Measurements from ENCODE around the gene POLR3K.

DNA sequence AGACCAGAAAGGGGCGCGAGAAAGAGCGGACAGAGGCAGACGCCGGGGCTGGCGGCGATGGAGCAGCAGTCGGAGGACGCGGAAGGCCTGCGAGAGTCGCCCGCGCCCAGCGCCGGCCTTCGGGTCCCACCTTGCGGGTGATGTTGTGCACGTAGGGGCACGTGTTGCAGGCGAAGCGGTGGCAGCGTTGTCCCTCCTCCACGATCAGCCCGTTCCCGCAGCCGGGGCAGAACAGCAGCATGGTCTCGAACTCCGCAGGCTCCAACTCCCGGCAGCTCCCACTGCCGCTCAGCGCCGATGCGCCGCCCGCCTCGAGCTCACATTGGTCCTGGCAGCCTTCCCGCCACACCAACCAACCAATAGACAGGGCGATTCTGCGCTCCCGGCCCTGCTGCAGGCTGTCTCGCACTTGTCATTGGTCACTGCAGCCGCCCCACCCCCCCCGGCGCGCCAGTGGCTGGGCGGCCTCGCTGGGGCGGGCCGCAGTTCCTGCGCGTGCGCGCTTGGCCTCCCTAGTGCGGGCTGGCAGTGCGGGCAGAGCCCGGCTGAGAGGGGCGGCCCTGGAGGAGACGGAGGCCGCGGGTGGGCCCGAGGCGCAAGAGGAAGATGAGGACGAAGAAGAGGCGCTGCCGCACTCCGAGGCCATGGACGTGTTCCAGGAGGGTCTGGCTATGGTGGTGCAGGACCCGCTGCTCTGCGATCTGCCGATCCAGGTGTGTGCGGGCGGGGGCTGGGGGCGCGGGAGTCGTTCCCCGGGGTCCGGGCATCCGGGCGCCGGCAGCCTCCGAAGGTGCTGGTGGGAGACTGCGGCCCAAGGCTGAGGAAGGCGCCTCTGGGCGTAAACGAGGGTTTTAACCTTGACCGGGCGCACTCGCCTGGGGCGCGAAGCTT is at the start of gene POLR3K, which contains the start of gene SNRNP25:
- TF ChIP-seq, protein P1, sequence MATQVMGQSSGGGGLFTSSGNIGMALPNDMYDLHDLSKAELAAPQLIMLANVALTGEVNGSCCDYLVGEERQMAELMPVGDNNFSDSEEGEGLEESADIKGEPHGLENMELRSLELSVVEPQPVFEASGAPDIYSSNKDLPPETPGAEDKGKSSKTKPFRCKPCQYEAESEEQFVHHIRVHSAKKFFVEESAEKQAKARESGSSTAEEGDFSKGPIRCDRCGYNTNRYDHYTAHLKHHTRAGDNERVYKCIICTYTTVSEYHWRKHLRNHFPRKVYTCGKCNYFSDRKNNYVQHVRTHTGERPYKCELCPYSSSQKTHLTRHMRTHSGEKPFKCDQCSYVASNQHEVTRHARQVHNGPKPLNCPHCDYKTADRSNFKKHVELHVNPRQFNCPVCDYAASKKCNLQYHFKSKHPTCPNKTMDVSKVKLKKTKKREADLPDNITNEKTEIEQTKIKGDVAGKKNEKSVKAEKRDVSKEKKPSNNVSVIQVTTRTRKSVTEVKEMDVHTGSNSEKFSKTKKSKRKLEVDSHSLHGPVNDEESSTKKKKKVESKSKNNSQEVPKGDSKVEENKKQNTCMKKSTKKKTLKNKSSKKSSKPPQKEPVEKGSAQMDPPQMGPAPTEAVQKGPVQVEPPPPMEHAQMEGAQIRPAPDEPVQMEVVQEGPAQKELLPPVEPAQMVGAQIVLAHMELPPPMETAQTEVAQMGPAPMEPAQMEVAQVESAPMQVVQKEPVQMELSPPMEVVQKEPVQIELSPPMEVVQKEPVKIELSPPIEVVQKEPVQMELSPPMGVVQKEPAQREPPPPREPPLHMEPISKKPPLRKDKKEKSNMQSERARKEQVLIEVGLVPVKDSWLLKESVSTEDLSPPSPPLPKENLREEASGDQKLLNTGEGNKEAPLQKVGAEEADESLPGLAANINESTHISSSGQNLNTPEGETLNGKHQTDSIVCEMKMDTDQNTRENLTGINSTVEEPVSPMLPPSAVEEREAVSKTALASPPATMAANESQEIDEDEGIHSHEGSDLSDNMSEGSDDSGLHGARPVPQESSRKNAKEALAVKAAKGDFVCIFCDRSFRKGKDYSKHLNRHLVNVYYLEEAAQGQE (IDR thresholded peaks at IDR 0.05): no peak
- TF ChIP-seq, protein P2, sequence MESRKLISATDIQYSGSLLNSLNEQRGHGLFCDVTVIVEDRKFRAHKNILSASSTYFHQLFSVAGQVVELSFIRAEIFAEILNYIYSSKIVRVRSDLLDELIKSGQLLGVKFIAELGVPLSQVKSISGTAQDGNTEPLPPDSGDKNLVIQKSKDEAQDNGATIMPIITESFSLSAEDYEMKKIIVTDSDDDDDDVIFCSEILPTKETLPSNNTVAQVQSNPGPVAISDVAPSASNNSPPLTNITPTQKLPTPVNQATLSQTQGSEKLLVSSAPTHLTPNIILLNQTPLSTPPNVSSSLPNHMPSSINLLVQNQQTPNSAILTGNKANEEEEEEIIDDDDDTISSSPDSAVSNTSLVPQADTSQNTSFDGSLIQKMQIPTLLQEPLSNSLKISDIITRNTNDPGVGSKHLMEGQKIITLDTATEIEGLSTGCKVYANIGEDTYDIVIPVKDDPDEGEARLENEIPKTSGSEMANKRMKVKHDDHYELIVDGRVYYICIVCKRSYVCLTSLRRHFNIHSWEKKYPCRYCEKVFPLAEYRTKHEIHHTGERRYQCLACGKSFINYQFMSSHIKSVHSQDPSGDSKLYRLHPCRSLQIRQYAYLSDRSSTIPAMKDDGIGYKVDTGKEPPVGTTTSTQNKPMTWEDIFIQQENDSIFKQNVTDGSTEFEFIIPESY (IDR thresholded peaks at IDR 0.05): no peak
- TF ChIP-seq, protein P3, sequence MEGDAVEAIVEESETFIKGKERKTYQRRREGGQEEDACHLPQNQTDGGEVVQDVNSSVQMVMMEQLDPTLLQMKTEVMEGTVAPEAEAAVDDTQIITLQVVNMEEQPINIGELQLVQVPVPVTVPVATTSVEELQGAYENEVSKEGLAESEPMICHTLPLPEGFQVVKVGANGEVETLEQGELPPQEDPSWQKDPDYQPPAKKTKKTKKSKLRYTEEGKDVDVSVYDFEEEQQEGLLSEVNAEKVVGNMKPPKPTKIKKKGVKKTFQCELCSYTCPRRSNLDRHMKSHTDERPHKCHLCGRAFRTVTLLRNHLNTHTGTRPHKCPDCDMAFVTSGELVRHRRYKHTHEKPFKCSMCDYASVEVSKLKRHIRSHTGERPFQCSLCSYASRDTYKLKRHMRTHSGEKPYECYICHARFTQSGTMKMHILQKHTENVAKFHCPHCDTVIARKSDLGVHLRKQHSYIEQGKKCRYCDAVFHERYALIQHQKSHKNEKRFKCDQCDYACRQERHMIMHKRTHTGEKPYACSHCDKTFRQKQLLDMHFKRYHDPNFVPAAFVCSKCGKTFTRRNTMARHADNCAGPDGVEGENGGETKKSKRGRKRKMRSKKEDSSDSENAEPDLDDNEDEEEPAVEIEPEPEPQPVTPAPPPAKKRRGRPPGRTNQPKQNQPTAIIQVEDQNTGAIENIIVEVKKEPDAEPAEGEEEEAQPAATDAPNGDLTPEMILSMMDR (IDR thresholded peaks at IDR 0.05; ENCODE audit: low read depth, low read length, missing input control): no peak
- TF ChIP-seq YY1 (IDR thresholded peaks at IDR 0.05): no peak

All from liver (tissue), 2 donors.